ENCODE measurements around the gene SOX10. TPM values are rescaled to one million over a fixed set of nuclear protein-coding genes. Genes with fewer than 3 reads are reported as not detected.

SOX10 gene
- total RNA-seq, 2 experiments from 2014 or later, result not detected

- H3K27ac Mint-ChIP-seq, result no peak overlapping the region
- H3K4me1 Mint-ChIP-seq, result no peaks in the 10 kb centered on the region
- no peaks in the 10 kb centered on the region for H3K36me3 Mint-ChIP-seq (ENCODE audit: low read depth)
- H3K9me3 Mint-ChIP-seq, result no peaks in the 10 kb centered on the region
- no peak overlapping the region for H3K4me3 Mint-ChIP-seq
- no peak for DNase-seq
- no peaks in the 10 kb centered on the region for H3K27me3 Mint-ChIP-seq
- POLR2A ChIA-PET, result no interaction called here
- CTCF ChIA-PET, result no interaction called here
Measured at GRCh38 chr22:38025514-38025913, 41.2 kb upstream of the SOX10 start.

- Mint-ChIP-seq H3K27me3 (no peaks in the 10 kb centered on the region), H3K36me3 (ENCODE audit: low read depth) (no peaks in the 10 kb centered on the region), H3K27ac (no peak overlapping the region), H3K4me1 (no peaks in the 10 kb centered on the region), H3K9me3 (no peaks in the 10 kb centered on the region), H3K4me3 (no peak overlapping the region)
- POLR2A ChIA-PET, result no interaction called here
- no peak for DNase-seq
- CTCF ChIA-PET, result interaction anchor here (0.6 kb wide), 1 partner anchor 714 kb away, joined by 3 read pairs; no protein-coding TSS in a partner anchor
Measured at GRCh38 chr22:38023045-38023444, 38.7 kb upstream of the SOX10 start.

DNA sequence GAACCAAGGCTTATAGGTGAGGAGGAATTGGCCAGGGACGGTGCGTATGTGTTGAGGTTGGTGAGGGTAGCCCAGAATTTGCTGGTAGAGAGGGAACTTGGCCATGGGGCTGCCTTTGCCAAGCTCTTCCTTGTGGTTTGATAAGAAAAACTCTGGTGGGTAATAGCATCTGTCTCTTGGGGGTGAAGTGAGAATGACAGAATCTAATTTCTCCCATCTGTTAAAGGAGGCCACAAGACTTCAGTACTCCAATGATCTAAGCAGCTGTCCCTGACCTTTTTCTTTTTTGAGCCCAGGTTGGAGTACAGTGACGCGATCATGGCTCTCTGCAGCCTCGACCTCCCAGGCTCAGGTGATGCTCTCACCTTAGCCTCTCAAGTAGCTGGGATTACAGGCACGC is 36.9 kb upstream of the SOX10 start:
- no peaks in the 10 kb centered on the region for H3K9me3 Mint-ChIP-seq
- H3K27ac Mint-ChIP-seq, result no peak overlapping the region
- no peaks in the 10 kb centered on the region for H3K27me3 Mint-ChIP-seq
- POLR2A ChIA-PET, result no interaction called here
- H3K4me3 Mint-ChIP-seq, result no peak overlapping the region
- CTCF ChIA-PET, result no interaction called here
- H3K36me3 Mint-ChIP-seq (ENCODE audit: low read depth), result no peaks in the 10 kb centered on the region
- DNase-seq, result no peak
- H3K4me1 Mint-ChIP-seq, result no peaks in the 10 kb centered on the region

GRCh38 chr22:38018938-38019827 is 34.8 kb upstream of the SOX10 start:
- POLR2A ChIA-PET, result no interaction called here
- DNase-seq, result no peak
- Mint-ChIP-seq H3K4me1 (no peaks in the 10 kb centered on the region), H3K9me3 (no peaks in the 10 kb centered on the region), H3K27me3 (no peaks in the 10 kb centered on the region), H3K36me3 (ENCODE audit: low read depth) (no peaks in the 10 kb centered on the region), H3K4me3 (no peak overlapping the region), H3K27ac (no peak overlapping the region)
- CTCF ChIA-PET, result interaction anchor here (0.5 kb wide), 1 partner anchor 1284 kb away, joined by 3 read pairs; no protein-coding TSS in a partner anchor

GRCh38 chr22:38017939-38018885 is 33.9 kb upstream of the SOX10 start:
- Mint-ChIP-seq H3K36me3 (ENCODE audit: low read depth) (no peaks in the 10 kb centered on the region), H3K27ac (no peak overlapping the region), H3K9me3 (peaks cover 2% of the 10 kb centered on the region), H3K4me1 (no peaks in the 10 kb centered on the region), H3K27me3 (no peaks in the 10 kb centered on the region), H3K4me3 (no peak overlapping the region)
- ChIA-PET POLR2A (no interaction called here), CTCF (no interaction called here)
- no peak for DNase-seq

- Mint-ChIP-seq H3K36me3 (ENCODE audit: low read depth) (no peaks in the 10 kb centered on the region), H3K9me3 (peaks cover 2% of the 10 kb centered on the region), H3K27me3 (no peaks in the 10 kb centered on the region), H3K4me3 (no peak overlapping the region), H3K4me1 (no peaks in the 10 kb centered on the region), H3K27ac (no peak overlapping the region)
- DNase-seq, result no peak
- ChIA-PET POLR2A (no interaction called here), CTCF (no interaction called here)
Measured at GRCh38 chr22:38017272-38017920, 33.0 kb upstream of the SOX10 start.

DNA sequence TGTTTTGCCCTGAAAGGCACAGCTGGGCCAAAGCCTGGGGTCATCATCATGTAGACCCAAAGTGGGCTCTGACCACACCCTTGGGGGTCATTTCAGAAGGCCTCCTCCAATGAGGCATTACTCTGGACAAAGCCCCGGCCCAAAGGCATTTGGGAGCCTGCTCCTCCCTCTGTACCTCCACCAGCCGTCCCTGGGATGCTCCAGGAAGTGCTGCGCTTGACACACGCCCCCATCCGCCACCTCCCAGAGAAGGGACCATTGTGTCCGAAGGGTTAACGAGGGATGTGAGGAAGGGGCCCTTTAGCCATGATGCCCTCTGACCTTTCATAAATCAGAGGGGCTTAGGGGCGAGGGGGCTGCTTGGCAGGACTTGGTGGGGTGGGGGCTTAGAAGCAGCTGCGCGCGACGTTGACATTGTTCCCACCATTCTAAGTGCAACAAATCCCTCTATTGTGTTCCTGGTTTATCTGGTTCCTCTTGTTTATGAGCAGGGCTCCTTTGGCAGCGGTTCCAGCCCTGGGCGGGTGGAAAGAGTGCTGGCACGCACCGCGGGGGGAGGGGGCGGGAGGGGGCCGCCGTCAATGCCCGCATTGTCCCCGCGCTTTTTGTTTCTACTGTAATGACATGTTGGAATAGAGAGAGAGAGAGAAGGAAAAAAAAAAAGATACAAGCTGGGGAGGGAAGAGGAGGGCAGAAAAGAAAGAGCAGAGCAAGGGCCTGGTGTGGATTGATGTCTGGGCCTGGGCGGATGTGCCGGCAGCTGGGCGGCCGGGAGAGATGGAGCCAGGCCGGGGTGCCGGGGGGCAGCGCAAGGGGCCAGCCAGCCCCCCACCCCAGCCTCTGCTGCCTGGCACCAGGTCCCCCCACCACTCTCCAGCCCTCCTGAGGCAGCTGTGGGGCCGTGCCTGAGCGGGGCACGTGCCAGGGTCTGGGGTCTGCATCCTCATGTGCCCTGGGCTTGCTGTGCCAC is 32.1 kb upstream of the SOX10 start:
- H3K27me3 Mint-ChIP-seq, result no peaks in the 10 kb centered on the region
- no peak overlapping the region for H3K4me3 Mint-ChIP-seq
- H3K4me1 Mint-ChIP-seq, result no peaks in the 10 kb centered on the region
- H3K9me3 Mint-ChIP-seq, result peaks cover 2% of the 10 kb centered on the region
- CTCF ChIA-PET, result no interaction called here
- POLR2A ChIA-PET, result no interaction called here
- no peak for DNase-seq
- no peak overlapping the region for H3K27ac Mint-ChIP-seq
- H3K36me3 Mint-ChIP-seq (ENCODE audit: low read depth), result no peaks in the 10 kb centered on the region

DNA sequence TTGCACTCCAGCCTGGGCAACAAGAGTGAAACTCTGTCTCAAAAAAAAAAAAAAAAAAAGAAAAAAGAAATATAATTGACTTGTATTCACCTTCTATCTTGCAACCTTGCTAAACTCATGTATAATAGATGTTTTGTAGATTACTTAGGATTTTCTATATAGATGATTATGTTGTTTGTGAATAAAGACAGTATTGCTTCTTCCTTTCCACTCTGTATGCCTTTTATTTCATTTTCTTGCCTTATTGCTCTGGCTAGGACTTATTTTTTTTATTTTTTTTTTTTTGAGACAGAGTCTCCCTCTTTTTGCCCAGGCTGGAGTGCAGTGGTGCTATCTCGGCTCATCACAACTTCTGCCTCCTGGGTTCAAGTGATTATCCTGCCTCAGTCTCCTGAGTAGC is 29.7 kb upstream of the SOX10 start:
- ChIA-PET CTCF (interaction anchor here (0.6 kb wide), 1 partner anchor 86 kb away, joined by 3 read pairs; no protein-coding TSS in a partner anchor), POLR2A (no interaction called here)
- no peaks in the 10 kb centered on the region for H3K36me3 Mint-ChIP-seq (ENCODE audit: low read depth)
- H3K4me1 Mint-ChIP-seq, result peaks cover 4% of the 10 kb centered on the region
- H3K9me3 Mint-ChIP-seq, result peaks cover 2% of the 10 kb centered on the region
- no peak for DNase-seq
- H3K27me3 Mint-ChIP-seq, result no peaks in the 10 kb centered on the region
- H3K27ac Mint-ChIP-seq, result no peak overlapping the region
- no peak overlapping the region for H3K4me3 Mint-ChIP-seq

DNA sequence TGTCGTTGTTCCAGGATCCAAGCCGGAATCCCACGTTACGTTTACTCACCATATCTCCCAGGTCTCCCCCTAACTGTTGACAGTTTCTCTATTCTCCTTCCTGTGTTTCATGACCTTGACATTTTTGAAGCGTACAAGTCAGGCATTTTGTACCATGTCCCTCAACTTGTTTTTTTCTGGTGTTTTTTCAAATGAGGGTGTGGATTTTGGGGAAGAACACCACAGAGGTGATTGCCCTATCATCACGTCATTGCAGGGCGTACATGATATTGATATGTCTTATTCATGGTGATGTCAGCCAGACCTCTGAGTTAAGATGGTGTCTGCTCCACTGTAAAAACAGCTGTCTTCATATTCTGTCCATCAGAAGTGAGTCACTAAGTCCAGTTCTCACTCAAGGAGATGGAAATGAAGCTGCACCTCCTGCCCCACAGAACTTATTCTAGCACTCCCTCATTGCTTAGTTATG is 28.3 kb upstream of the SOX10 start:
- peaks cover 2% of the 10 kb centered on the region for H3K9me3 Mint-ChIP-seq
- H3K27me3 Mint-ChIP-seq, result no peaks in the 10 kb centered on the region
- no peak overlapping the region for H3K4me3 Mint-ChIP-seq
- ChIA-PET POLR2A (no interaction called here), CTCF (no interaction called here)
- peaks cover 7% of the 10 kb centered on the region for H3K4me1 Mint-ChIP-seq
- no peak overlapping the region for H3K27ac Mint-ChIP-seq
- no peak for DNase-seq
- H3K36me3 Mint-ChIP-seq (ENCODE audit: low read depth), result no peaks in the 10 kb centered on the region

GRCh38 chr22:38009000-38009806 is 24.8 kb upstream of the SOX10 start:
- Mint-ChIP-seq H3K36me3 (ENCODE audit: low read depth) (no peaks in the 10 kb centered on the region), H3K4me3 (no peak overlapping the region), H3K9me3 (peaks cover 2% of the 10 kb centered on the region), H3K27ac (no peak overlapping the region), H3K4me1 (peaks cover 7% of the 10 kb centered on the region), H3K27me3 (no peaks in the 10 kb centered on the region)
- ChIA-PET POLR2A (no interaction called here), CTCF (interaction anchor here (0.5 kb wide), 1 partner anchor 1005 kb away, joined by 3 read pairs; the partner anchor contains the start of gene APOBEC3C)
- no peak for DNase-seq

DNA sequence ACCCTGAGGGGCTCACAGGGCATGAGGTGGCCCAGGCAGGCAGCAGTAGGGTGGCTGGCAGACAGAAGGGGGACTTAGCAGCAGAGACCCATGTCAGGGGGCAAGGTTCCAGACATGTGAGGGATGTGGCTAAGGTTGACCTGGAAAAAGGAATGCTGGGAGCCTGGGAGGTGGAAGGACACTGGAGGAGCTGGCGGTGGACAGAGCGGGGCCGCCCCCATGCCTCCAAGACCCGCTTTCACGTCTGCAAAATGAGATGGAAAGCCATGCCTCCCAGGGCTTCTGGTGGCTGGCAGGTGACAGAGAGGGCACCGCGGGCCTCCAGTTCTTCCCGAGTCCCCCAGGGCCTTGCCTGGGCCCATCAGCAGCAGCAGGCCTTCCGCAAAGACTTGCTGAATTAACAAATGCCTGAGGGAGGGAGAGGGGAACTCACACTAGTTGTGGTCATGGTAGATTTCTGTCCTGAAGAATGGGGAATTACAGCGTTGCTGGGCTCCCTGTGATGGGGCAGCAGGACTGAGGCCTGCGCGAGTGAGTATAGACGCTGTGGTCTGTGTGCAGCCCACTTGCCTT is 23.1 kb upstream of the SOX10 start:
- peaks cover 7% of the 10 kb centered on the region for H3K4me1 Mint-ChIP-seq
- H3K9me3 Mint-ChIP-seq, result no peaks in the 10 kb centered on the region
- H3K36me3 Mint-ChIP-seq (ENCODE audit: low read depth), result no peaks in the 10 kb centered on the region
- no peak overlapping the region for H3K4me3 Mint-ChIP-seq
- ChIA-PET POLR2A (interaction anchor here (0.6 kb wide), 1 partner anchor 12 kb away, joined by 3 read pairs; no protein-coding TSS in a partner anchor), CTCF (no interaction called here)
- DNase-seq, result no peak
- no peak overlapping the region for H3K27ac Mint-ChIP-seq
- no peaks in the 10 kb centered on the region for H3K27me3 Mint-ChIP-seq

All from activated CD4-positive, alpha-beta T cell treated with anti-CD3 and anti-CD28 coated beads, Interleukin-2, amount 10 ng/mL, durations not matched to agents 7 days and 5 days (primary cell).